ENCODE measurements around the gene NFATC2. TPM values are rescaled to one million over a fixed set of nuclear protein-coding genes. Genes with fewer than 3 reads are reported as not detected.

The NFATC2 gene
- total RNA-seq, 4 donors from 2014 or later, result 5.3 to 22.5 (median 11.5) TPM

GRCh38 chr20:51586005-51586440 is 43.5 kb upstream of the NFATC2 start:
- intact Hi-C loops (cut with DNase I; ENCODE audit: low total_unique reads), result loop anchor here (5.0 kb wide), 1 partner anchor 369 kb away; no protein-coding TSS in a partner anchor
- in situ Hi-C loops (cut with MboI; ENCODE audit: low pct_ligation_motif_present in 1 of 4, low pct_unique_long_range_greater_than_20kb in 1 of 4, low sequenced_read_pairs in 3 of 4), result loop anchor here in 2 of 4 donors (25.0 kb wide), 2 partner anchors 199 to 599 kb away; no protein-coding TSS in a partner anchor

GRCh38 chr20:51585148-51585547 is 42.6 kb upstream of the NFATC2 start:
- no peaks in the 10 kb centered on the region for H3K36me3 ChIP-seq
- H3K4me3 ChIP-seq, result no peak overlapping the region
- WGBS, 2 donors (ENCODE audit: low coverage in 1 of 2), result 87 to 96% methylated on average over 3 to 4 of the region's 4 CpGs
- TF ChIP-seq POLR2AphosphoS5 (IDR thresholded peaks at IDR 0.05) (no peak), POLR2A (IDR thresholded peaks at IDR 0.05) (no peak), EP300 (IDR thresholded peaks at IDR 0.05; ENCODE audit: low read depth) (no peak), CTCF (IDR thresholded peaks at IDR 0.05) (no peak)
- intact Hi-C loops (cut with DNase I; ENCODE audit: low total_unique reads) (loop anchor here (5.0 kb wide), 1 partner anchor 368 kb away; no protein-coding TSS in a partner anchor), in situ Hi-C loops (cut with MboI; ENCODE audit: low pct_ligation_motif_present in 1 of 4, low pct_unique_long_range_greater_than_20kb in 1 of 4, low sequenced_read_pairs in 3 of 4) (loop anchor here in 2 of 4 donors (25.0 kb wide), 2 partner anchors 198 to 598 kb away; no protein-coding TSS in a partner anchor)
- H3K9me3 ChIP-seq, result no peaks in the 10 kb centered on the region
- no peaks in the 10 kb centered on the region for H3K27me3 ChIP-seq
- no peak for DNase-seq
- no peaks in the 10 kb centered on the region for H3K4me1 ChIP-seq
- H3K27ac ChIP-seq, result no peak overlapping the region

More at GRCh38 chr20:51586005-51586440, 43.5 kb upstream of the NFATC2 start:
- Histone ChIP-seq H3K9me3 (no peaks in the 10 kb centered on the region), H3K4me1 (no peaks in the 10 kb centered on the region), H3K27me3 (no peaks in the 10 kb centered on the region), H3K4me3 (no peak overlapping the region), H3K27ac (no peak overlapping the region), H3K36me3 (no peaks in the 10 kb centered on the region)
- WGBS, 2 donors (ENCODE audit: low coverage in 1 of 2), result 82% methylated on average over 4 of the region's 4 CpGs; no CpG with 5 or more reads in 1 of the 2 donors
- no peak for DNase-seq
- TF ChIP-seq POLR2AphosphoS5 (IDR thresholded peaks at IDR 0.05) (no peak), POLR2A (IDR thresholded peaks at IDR 0.05) (no peak), EP300 (IDR thresholded peaks at IDR 0.05; ENCODE audit: low read depth) (no peak), CTCF (IDR thresholded peaks at IDR 0.05) (no peak)

GRCh38 chr20:51584737-51585136 is 42.2 kb upstream of the NFATC2 start:
- 87 to 88% methylated on average over 1 to 4 of the region's 4 CpGs for WGBS, 2 donors (ENCODE audit: low coverage in 1 of 2)
- TF ChIP-seq CTCF (IDR thresholded peaks at IDR 0.05) (no peak), POLR2AphosphoS5 (IDR thresholded peaks at IDR 0.05) (no peak), EP300 (IDR thresholded peaks at IDR 0.05; ENCODE audit: low read depth) (no peak), POLR2A (IDR thresholded peaks at IDR 0.05) (no peak)
- in situ Hi-C loops (cut with MboI; ENCODE audit: low pct_ligation_motif_present in 1 of 4, low pct_unique_long_range_greater_than_20kb in 1 of 4, low sequenced_read_pairs in 3 of 4), result loop anchor here in 2 of 4 donors (25.0 kb wide), 2 partner anchors 197 to 597 kb away; no protein-coding TSS in a partner anchor
- H3K27ac ChIP-seq, result no peak overlapping the region
- H3K36me3 ChIP-seq, result no peaks in the 10 kb centered on the region
- no peaks in the 10 kb centered on the region for H3K9me3 ChIP-seq
- H3K27me3 ChIP-seq, result no peaks in the 10 kb centered on the region
- no peaks in the 10 kb centered on the region for H3K4me1 ChIP-seq
- DNase-seq, result no peak
- no peak overlapping the region for H3K4me3 ChIP-seq
- intact Hi-C loops (cut with DNase I; ENCODE audit: low total_unique reads), result loop anchor here (5.0 kb wide), 1 partner anchor 367 kb away; no protein-coding TSS in a partner anchor

GRCh38 chr20:51584116-51584515 is 41.6 kb upstream of the NFATC2 start:
- intact Hi-C loops (cut with DNase I; ENCODE audit: low total_unique reads) (no loop called here), in situ Hi-C loops (cut with MboI; ENCODE audit: low pct_ligation_motif_present in 1 of 4, low pct_unique_long_range_greater_than_20kb in 1 of 4, low sequenced_read_pairs in 3 of 4) (loop anchor here in 2 of 4 donors (25.0 kb wide), 2 partner anchors 197 to 597 kb away; no protein-coding TSS in a partner anchor)
- no peaks in the 10 kb centered on the region for H3K9me3 ChIP-seq
- H3K27me3 ChIP-seq, result no peaks in the 10 kb centered on the region
- no peak overlapping the region for H3K4me3 ChIP-seq
- no peak overlapping the region for H3K27ac ChIP-seq
- H3K36me3 ChIP-seq, result no peaks in the 10 kb centered on the region
- TF ChIP-seq EP300 (IDR thresholded peaks at IDR 0.05; ENCODE audit: low read depth) (no peak), POLR2AphosphoS5 (IDR thresholded peaks at IDR 0.05) (no peak), POLR2A (IDR thresholded peaks at IDR 0.05) (no peak), CTCF (IDR thresholded peaks at IDR 0.05) (no peak)
- WGBS, 2 donors (ENCODE audit: low coverage in 1 of 2), result 77 to 92% methylated on average over 6 to 8 of the region's 8 CpGs
- no peak for DNase-seq
- no peaks in the 10 kb centered on the region for H3K4me1 ChIP-seq
